ENCODE measurements around the gene CUX1.

The CUX1 gene

DNA sequence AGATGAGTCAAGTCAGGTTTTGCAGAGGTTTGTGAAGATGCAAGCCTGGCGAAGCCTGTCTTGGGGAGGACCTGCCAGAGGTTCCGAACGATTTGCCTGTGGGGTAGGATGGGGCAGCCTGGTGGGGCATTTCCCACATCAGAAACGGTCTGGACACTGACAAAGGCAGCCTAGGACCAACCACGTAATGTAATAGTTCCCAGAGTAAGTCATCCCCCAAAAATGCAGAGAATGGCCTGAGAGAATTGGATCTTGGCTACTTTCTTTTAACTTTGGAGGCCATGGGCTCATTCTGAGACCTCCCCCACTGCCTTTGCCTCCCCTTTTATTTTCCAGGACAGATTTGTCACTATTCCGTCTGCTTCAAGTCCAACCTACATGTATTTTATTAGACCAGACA, 300.3 kb downstream of the CUX1 start:
- Histone ChIP-seq H3K27me3 (ENCODE audit: control insufficient read depth in 1 of 2, insufficient read depth in 2 of 2, low read length in 2 of 2) (no peaks in the 10 kb centered on the region), H3K27ac (ENCODE audit: low read length) (no peak overlapping the region), H3K36me3 (ENCODE audit: control insufficient read depth in 2 of 2, insufficient read depth in 2 of 2, low read length in 2 of 2) (peaks cover 24 to 27% of the 10 kb centered on the region in 2 donors), H3K4me1 (ENCODE audit: control insufficient read depth, insufficient read depth, low read length) (no peaks in the 10 kb centered on the region), H3K9me3 (ENCODE audit: control insufficient read depth in 2 of 2, low read length in 2 of 2) (no peaks in the 10 kb centered on the region), H3K4me3 (ENCODE audit: low read length in 2 of 2) (no peak overlapping the region), H3K9ac (ENCODE audit: low read length in 2 of 2) (no peak overlapping the region)

DNA sequence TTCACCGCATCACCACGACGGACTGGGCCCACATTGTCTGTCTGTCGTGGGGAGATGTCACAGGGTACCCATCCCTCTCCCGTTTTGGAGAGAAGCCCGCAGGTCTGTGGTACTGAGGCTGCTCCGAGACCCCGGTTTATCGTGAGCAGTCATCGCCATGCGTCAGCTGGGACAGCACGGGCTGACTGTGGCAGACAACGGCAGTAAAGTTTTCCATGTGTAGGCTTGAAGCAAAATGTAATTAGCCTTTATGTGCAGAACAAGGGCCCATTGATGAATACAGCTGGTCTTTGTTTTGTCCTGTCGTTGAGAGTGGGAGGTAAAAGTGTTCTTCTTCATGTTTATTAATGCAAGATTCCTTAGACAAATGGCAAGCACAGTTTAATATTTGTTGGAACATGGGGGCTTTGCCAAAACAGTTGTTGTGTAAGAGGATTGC, 301.8 kb downstream of the CUX1 start:
- no peak overlapping the region for H3K4me3 ChIP-seq (ENCODE audit: low read length in 2 of 2)
- H3K27me3 ChIP-seq (ENCODE audit: control insufficient read depth in 1 of 2, insufficient read depth in 2 of 2, low read length in 2 of 2) = no peaks in the 10 kb centered on the region
- no peaks in the 10 kb centered on the region for H3K4me1 ChIP-seq (ENCODE audit: control insufficient read depth, insufficient read depth, low read length)
- H3K27ac ChIP-seq (ENCODE audit: low read length) = no peak overlapping the region
- no peak overlapping the region for H3K9ac ChIP-seq (ENCODE audit: low read length in 2 of 2)
- no peaks in the 10 kb centered on the region for H3K9me3 ChIP-seq (ENCODE audit: control insufficient read depth in 2 of 2, low read length in 2 of 2)
- peaks cover 22 to 23% of the 10 kb centered on the region in 2 donors for H3K36me3 ChIP-seq (ENCODE audit: control insufficient read depth in 2 of 2, insufficient read depth in 2 of 2, low read length in 2 of 2)

DNA sequence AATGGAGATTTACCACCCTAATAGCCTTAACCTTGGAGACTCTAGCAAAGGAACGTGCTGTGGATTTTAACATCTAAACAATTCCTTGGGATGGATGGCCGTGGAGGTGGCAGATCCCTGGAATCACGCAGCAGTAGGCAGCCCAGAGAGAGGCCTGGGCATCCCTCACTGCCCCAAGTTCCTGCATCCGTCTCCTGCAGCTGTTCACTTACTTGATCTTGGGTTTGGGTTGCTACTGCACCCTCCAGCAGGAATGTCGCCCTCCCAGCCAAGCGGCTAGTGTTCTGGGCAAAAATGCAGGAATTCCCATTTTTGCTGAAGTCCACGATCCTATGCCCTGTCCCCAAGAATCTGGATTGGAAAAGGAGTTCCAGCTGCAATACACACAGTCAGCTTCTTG, 302.5 kb downstream of the CUX1 start:
- no peak overlapping the region for H3K4me3 ChIP-seq (ENCODE audit: low read length in 2 of 2)
- H3K27me3 ChIP-seq (ENCODE audit: control insufficient read depth in 1 of 2, insufficient read depth in 2 of 2, low read length in 2 of 2) = no peaks in the 10 kb centered on the region
- H3K36me3 ChIP-seq (ENCODE audit: control insufficient read depth in 2 of 2, insufficient read depth in 2 of 2, low read length in 2 of 2) = peaks cover 20 to 21% of the 10 kb centered on the region in 2 donors
- no peaks in the 10 kb centered on the region for H3K9me3 ChIP-seq (ENCODE audit: control insufficient read depth in 2 of 2, low read length in 2 of 2)
- no peak overlapping the region for H3K27ac ChIP-seq (ENCODE audit: low read length)
- H3K4me1 ChIP-seq (ENCODE audit: control insufficient read depth, insufficient read depth, low read length) = peaks cover under 1% of the 10 kb centered on the region
- no peak overlapping the region for H3K9ac ChIP-seq (ENCODE audit: low read length in 2 of 2)

DNA sequence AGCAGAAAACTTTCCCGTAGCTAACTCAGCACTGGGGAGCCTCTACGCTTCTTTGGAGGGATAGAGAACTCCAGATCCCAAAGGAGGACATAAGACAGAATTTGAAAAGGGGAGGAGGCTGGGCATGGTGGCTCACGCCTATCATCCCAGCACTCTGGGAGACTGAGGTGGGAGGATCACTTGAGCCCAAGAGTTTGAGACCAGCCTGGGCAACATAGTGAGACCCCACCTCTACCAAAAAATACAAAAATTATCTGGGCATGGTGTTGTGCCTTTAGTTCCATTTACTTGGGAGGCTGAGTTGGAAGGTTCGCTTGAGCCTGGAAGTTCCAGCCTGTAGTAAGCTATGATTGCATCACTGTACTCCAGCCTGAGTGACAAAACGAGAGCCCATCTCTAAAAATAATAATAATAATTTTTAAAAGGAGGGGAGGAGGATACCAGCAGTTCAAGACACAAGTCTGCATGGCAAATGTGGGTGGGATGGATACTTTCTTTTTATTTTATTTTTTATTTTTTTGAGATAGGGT, 303.3 kb downstream of the CUX1 start:
- Histone ChIP-seq H3K4me3 (ENCODE audit: low read length in 2 of 2) (no peak overlapping the region), H3K9ac (ENCODE audit: low read length in 2 of 2) (no peak overlapping the region), H3K36me3 (ENCODE audit: control insufficient read depth in 2 of 2, insufficient read depth in 2 of 2, low read length in 2 of 2) (peaks cover 12 to 13% of the 10 kb centered on the region in 2 donors), H3K9me3 (ENCODE audit: control insufficient read depth in 2 of 2, low read length in 2 of 2) (no peaks in the 10 kb centered on the region), H3K27me3 (ENCODE audit: control insufficient read depth in 1 of 2, insufficient read depth in 2 of 2, low read length in 2 of 2) (no peaks in the 10 kb centered on the region), H3K27ac (ENCODE audit: low read length) (no peak overlapping the region), H3K4me1 (ENCODE audit: control insufficient read depth, insufficient read depth, low read length) (peaks cover 4% of the 10 kb centered on the region)

DNA sequence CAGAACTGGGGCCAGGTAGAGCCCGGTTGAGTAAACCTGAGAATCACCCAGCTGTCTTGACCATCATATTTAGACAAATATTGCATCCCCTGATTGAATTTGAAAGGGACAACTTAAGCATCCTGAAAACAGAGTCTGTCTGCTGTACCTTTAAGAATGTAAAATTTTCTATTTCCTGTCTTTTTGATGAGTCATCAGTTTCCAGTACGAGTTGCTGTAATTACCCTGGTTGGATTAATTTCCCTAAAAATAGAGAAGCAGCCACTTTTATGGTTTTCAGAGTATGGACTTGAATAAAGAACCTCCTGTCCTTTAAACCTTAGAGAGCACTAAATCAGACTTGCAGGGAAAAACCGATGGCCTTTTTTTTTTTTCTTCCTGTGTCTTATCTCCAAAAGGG, 304.6 kb downstream of the CUX1 start:
- Histone ChIP-seq H3K4me1 (ENCODE audit: control insufficient read depth, insufficient read depth, low read length) (peaks cover 4% of the 10 kb centered on the region), H3K9ac (ENCODE audit: low read length in 2 of 2) (no peak overlapping the region), H3K36me3 (ENCODE audit: control insufficient read depth in 2 of 2, insufficient read depth in 2 of 2, low read length in 2 of 2) (peaks cover 4% of the 10 kb centered on the region in 2 donors), H3K9me3 (ENCODE audit: control insufficient read depth in 2 of 2, low read length in 2 of 2) (no peaks in the 10 kb centered on the region), H3K27ac (ENCODE audit: low read length) (no peak overlapping the region), H3K27me3 (ENCODE audit: control insufficient read depth in 1 of 2, insufficient read depth in 2 of 2, low read length in 2 of 2) (no peaks in the 10 kb centered on the region), H3K4me3 (ENCODE audit: low read length in 2 of 2) (no peak overlapping the region)

DNA sequence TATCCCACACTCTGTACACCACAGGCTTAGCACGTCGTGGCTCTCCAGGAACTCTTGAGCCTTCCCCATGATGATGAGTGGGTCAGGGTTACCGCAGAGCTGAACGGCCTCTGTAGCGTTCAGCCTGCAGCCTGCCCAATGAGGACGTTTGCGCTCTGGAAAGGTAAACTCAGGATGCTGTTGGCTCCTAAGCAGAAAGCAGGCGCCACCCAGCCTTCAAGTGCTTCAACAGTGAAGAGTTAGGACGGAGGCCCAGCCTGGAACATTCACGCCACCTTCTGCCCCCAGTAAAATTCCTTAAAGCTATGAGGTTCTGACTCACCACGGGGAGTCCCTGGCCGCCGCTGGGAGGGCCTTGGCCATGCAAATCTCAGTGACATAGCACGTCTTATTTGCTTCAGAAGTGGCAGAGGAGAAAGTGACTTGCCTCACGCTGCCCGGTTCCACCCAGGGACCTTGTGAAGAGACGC, 307.7 kb downstream of the CUX1 start:
- Histone ChIP-seq H3K36me3 (ENCODE audit: control insufficient read depth in 2 of 2, insufficient read depth in 2 of 2, low read length in 2 of 2) (peaks cover 2 to 7% of the 10 kb centered on the region in 2 donors), H3K27ac (ENCODE audit: low read length) (peak overlapping the region; percentile 18), H3K9ac (ENCODE audit: low read length in 2 of 2) (no peak overlapping the region), H3K4me3 (ENCODE audit: low read length in 2 of 2) (peak overlapping the region in 1 of 2 donors; percentile 15), H3K9me3 (ENCODE audit: control insufficient read depth in 2 of 2, low read length in 2 of 2) (no peaks in the 10 kb centered on the region), H3K27me3 (ENCODE audit: control insufficient read depth in 1 of 2, insufficient read depth in 2 of 2, low read length in 2 of 2) (no peaks in the 10 kb centered on the region), H3K4me1 (ENCODE audit: control insufficient read depth, insufficient read depth, low read length) (peaks cover 4% of the 10 kb centered on the region)

DNA sequence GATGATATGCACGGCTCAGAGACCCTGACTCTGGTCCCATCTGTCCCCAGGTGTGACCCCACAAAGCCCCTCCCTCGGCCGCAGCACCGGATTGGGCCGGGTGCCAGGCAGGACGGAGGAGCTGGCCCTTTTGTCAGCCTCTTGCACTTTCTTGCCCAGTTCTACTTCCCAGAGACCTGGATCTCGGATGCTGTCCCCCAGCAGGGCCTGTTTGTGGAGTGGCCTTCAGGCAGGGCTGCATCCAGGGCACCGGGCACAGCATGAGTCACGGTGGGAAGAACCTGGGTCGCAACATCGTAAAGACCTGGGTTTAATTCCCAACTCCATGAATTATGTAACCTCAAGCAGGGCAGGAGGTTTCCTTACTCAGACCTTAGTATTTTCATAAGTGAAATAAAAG, 310.9 kb downstream of the CUX1 start:
- Histone ChIP-seq H3K36me3 (ENCODE audit: control insufficient read depth in 2 of 2, insufficient read depth in 2 of 2, low read length in 2 of 2) (peaks cover 0 to 4% of the 10 kb centered on the region in 2 donors), H3K4me1 (ENCODE audit: control insufficient read depth, insufficient read depth, low read length) (peaks cover 4% of the 10 kb centered on the region), H3K9ac (ENCODE audit: low read length in 2 of 2) (no peak overlapping the region), H3K9me3 (ENCODE audit: control insufficient read depth in 2 of 2, low read length in 2 of 2) (no peaks in the 10 kb centered on the region), H3K27ac (ENCODE audit: low read length) (no peak overlapping the region), H3K27me3 (ENCODE audit: control insufficient read depth in 1 of 2, insufficient read depth in 2 of 2, low read length in 2 of 2) (no peaks in the 10 kb centered on the region), H3K4me3 (ENCODE audit: low read length in 2 of 2) (no peak overlapping the region)

DNA sequence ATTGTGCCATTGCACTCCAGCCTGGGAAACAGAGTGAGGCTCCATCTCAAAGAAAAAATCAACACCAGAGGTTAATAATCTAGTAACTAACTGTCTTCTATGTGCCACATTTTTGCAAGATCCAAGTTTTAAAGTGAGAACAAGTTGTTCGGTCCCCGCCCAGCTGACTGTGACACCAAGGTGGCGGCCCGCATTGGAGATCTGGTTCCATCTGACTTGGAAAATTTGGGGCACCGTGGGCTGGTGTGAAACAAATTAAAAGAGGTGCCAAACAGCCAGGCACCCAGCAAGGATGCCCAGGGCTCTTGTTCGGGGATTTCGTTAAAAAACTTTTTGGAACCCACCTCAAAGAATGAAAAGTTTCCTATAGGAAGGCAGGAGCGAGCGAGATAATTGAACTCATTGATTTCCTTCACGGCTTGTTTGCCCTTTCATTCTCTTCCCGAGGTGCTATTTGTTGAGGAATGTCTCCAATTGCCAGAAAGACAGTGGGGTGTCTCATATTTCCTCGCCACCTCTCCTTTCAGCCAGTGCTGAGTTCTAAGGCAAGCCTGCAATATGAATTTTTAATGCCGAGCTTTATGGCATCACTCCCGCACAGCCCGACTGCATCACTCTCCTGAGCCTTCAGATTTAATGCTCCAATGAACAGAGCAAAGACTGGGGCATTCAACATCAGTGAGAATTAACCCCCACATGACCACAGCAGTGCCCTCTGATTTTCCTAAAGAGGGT, 312.4 kb downstream of the CUX1 start:
- H3K4me3 ChIP-seq (ENCODE audit: low read length in 2 of 2) = no peak overlapping the region
- H3K4me1 ChIP-seq (ENCODE audit: control insufficient read depth, insufficient read depth, low read length) = peaks cover 4% of the 10 kb centered on the region
- no peak overlapping the region for H3K9ac ChIP-seq (ENCODE audit: low read length in 2 of 2)
- H3K36me3 ChIP-seq (ENCODE audit: control insufficient read depth in 2 of 2, insufficient read depth in 2 of 2, low read length in 2 of 2) = peaks cover 0 to 4% of the 10 kb centered on the region in 2 donors
- no peaks in the 10 kb centered on the region for H3K27me3 ChIP-seq (ENCODE audit: control insufficient read depth in 1 of 2, insufficient read depth in 2 of 2, low read length in 2 of 2)
- H3K27ac ChIP-seq (ENCODE audit: low read length) = no peak overlapping the region
- no peaks in the 10 kb centered on the region for H3K9me3 ChIP-seq (ENCODE audit: control insufficient read depth in 2 of 2, low read length in 2 of 2)

DNA sequence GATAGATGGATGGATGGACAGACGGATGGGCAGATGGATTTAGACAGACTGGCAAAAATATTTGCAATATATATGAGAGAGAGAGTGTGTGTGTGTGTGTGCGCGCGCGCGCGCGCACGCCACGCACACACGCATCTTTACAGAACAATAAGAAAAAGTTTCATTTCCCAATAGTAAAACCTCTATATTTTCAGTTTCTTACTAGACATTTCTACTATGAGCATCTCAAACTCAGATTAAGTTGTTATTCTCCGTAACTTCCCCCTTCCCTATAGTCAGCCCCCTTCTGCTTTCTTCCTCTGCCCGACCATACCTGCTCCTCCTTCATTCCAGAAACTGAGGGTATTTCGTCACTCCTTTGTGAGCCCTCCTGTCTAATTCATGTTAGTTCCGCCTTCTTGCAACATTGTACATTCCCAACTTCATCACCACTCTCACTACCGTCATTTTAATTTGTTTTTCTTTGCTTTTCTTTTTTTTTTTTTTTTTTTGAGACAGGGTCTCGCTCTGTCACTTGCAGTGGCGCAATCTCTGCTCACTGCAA, 314.9 kb downstream of the CUX1 start:
- no peak overlapping the region for H3K9ac ChIP-seq (ENCODE audit: low read length in 2 of 2)
- H3K36me3 ChIP-seq (ENCODE audit: control insufficient read depth in 2 of 2, insufficient read depth in 2 of 2, low read length in 2 of 2) = peaks cover 0 to 4% of the 10 kb centered on the region in 2 donors
- no peaks in the 10 kb centered on the region for H3K27me3 ChIP-seq (ENCODE audit: control insufficient read depth in 1 of 2, insufficient read depth in 2 of 2, low read length in 2 of 2)
- no peak overlapping the region for H3K4me3 ChIP-seq (ENCODE audit: low read length in 2 of 2)
- no peaks in the 10 kb centered on the region for H3K9me3 ChIP-seq (ENCODE audit: control insufficient read depth in 2 of 2, low read length in 2 of 2)
- no peaks in the 10 kb centered on the region for H3K4me1 ChIP-seq (ENCODE audit: control insufficient read depth, insufficient read depth, low read length)
- H3K27ac ChIP-seq (ENCODE audit: low read length) = no peak overlapping the region

DNA sequence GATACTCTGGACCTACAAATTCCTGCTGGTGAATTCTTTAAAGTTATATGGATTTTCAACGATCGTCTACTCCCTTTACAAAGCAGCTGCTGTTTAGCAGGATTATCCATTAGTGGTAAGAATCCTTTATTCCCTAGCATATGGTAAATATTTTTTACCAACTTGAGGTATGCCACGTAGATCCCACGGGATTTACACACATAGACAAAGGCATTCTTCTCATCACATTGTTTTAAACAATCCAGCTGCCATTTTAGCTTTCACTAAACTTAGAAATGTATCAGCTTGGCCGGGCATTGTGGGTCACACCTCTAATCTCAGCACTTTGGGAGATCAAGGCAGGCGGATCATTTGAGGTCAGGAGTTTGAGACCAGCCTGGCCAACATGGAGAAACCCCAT, 321.2 kb downstream of the CUX1 start:
- H3K9me3 ChIP-seq (ENCODE audit: control insufficient read depth in 2 of 2, low read length in 2 of 2) = no peaks in the 10 kb centered on the region

DNA sequence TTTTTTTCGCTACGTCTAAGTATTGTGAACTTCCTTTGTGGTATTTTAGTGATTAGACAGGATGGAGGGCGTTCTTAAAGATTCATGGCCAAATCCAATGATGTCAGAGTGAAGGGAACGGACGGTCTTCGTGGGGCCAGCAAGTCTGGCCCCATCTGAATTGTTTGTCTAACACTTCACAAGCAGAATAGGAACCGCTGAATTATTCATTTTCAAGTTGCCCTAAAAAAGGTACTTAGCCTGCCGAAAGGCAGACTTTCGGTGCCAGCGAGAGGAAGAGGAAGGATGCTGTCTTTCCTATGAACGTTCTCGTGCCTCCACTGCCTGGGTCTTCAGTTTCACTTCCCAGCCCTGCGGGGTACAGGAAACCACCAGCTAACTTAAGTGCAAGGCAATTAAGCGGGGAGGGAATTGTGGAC, 323.5 kb downstream of the CUX1 start:
- peaks cover 0 to under 1% of the 10 kb centered on the region in 2 donors for H3K36me3 ChIP-seq (ENCODE audit: control insufficient read depth in 2 of 2, insufficient read depth in 2 of 2, low read length in 2 of 2)
- H3K9ac ChIP-seq (ENCODE audit: low read length in 2 of 2) = no peak overlapping the region
- H3K27me3 ChIP-seq (ENCODE audit: control insufficient read depth in 1 of 2, insufficient read depth in 2 of 2, low read length in 2 of 2) = no peaks in the 10 kb centered on the region
- H3K4me1 ChIP-seq (ENCODE audit: control insufficient read depth, insufficient read depth, low read length) = no peaks in the 10 kb centered on the region
- H3K9me3 ChIP-seq (ENCODE audit: control insufficient read depth in 2 of 2, low read length in 2 of 2) = no peaks in the 10 kb centered on the region
- no peak overlapping the region for H3K27ac ChIP-seq (ENCODE audit: low read length)
- H3K4me3 ChIP-seq (ENCODE audit: low read length in 2 of 2) = no peak overlapping the region

More for the DNA sequence above, 321.2 kb downstream of the CUX1 start:
- Histone ChIP-seq H3K9ac (ENCODE audit: low read length in 2 of 2) (no peak overlapping the region), H3K4me3 (ENCODE audit: low read length in 2 of 2) (no peak overlapping the region), H3K27ac (ENCODE audit: low read length) (no peak overlapping the region), H3K4me1 (ENCODE audit: control insufficient read depth, insufficient read depth, low read length) (no peaks in the 10 kb centered on the region), H3K36me3 (ENCODE audit: control insufficient read depth in 2 of 2, insufficient read depth in 2 of 2, low read length in 2 of 2) (no peaks in the 10 kb centered on the region), H3K27me3 (ENCODE audit: control insufficient read depth in 1 of 2, insufficient read depth in 2 of 2, low read length in 2 of 2) (no peaks in the 10 kb centered on the region)
